CMK (cell line): ENCODE measurements around the gene TACR2.
A peak's percentile ranks its signal among the peaks of the same experiment; 100 is the strongest.
"Not testable (repeated sequence)": the region's sequence is repeated elsewhere in the genome, so short reads cannot be mapped to it uniquely, and the experiment has no call there.

Source experiments
- DNase-seq: peaks from one replicate; pipeline ENCODE4 v3.0.0-alpha.2; 2010; ENCODE audit warnings: low read depth

The TACR2 gene

DNA sequence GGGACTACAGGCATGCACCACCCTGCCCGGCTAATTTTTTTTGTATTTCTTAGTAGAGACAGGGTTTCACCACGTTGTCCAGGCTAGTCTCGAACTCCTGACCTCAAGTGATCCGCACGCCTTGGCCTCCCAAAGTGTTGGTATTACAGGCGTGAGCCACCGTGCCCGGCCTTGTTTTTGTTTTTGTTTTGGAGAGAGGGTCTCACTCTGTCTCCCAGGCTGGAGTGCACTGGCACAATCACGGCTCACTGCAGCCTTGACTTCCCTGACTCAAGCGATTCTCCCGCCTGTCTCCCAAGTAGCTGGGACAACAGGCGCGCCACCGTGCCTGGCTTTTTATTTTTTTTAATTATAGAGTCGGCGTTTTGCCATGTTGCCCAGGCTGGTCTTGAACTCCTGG, 33.7 kb upstream of the TACR2 start:
- not testable (repeated sequence) for DNase-seq

GRCh38 chr10:69449841-69450240, 33.1 kb upstream of the TACR2 start:
- peak; percentile 68 for DNase-seq

DNA sequence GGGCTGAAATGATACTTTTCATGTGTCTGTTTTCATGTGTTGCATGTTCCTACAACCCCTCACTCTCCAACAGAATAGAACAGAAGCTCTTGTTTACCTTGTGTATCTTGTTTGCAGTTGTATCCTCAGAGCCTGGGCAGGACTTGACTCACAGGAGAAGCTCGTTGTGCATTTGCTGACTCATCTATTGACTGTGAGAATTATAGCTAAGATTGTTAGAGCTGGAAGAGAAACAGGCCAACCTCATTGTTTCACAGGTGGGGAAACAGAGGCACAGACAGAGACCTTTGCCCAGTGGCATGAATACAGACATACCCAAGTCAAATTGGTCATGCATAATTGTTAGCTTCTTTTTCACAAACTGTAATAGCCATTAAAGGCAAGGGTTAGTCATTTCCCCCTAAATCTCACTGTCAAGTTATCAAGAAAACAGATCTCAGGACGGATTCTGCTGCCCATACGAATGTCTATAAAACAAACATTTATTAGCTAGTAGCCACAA, 30.0 kb upstream of the TACR2 start:
- no peak for DNase-seq

- DNase-seq, result no peak
Observed at GRCh38 chr10:69446229-69446628, 29.5 kb upstream of the TACR2 start.

DNA sequence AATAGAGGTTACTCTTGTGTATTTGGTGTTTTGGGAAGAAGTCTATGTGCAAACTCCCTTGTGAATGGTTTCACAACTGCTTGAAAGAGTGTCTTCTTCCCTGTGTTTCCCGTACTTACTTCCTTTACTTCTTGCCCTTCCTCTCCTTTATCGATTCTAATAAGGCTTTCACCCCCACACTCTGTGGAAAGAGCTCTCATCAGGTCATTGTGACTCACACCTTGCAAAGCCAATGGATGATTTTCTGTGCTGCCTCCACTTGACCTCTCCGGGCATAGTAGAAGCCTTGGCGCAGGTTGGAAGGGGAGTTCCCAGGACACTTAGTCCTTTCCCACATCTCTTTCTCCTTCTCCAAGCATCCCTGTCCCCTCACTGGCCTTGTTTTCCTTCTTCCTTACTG, 28.3 kb upstream of the TACR2 start:
- no peak for DNase-seq

DNA sequence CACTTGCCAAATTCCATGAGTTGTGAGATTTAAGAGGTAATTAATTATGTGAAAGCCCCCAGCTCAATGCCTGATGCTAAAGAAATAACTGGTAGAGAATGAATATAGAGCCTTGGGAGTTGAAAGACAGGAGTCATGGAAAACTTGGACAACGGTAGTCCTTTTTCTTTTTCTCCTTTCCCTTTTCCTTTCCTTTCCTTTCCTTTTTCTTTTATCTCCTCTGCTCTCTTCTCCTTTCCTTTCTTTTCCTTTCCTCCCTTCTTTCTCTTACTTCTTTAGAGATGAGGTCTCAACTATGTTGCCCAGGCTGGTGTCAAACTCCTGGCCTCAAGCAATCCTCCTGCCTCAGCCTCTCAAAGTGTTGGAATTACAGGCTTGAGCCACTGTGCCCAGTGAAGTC, 26.6 kb upstream of the TACR2 start:
- DNase-seq, result no peak

DNA sequence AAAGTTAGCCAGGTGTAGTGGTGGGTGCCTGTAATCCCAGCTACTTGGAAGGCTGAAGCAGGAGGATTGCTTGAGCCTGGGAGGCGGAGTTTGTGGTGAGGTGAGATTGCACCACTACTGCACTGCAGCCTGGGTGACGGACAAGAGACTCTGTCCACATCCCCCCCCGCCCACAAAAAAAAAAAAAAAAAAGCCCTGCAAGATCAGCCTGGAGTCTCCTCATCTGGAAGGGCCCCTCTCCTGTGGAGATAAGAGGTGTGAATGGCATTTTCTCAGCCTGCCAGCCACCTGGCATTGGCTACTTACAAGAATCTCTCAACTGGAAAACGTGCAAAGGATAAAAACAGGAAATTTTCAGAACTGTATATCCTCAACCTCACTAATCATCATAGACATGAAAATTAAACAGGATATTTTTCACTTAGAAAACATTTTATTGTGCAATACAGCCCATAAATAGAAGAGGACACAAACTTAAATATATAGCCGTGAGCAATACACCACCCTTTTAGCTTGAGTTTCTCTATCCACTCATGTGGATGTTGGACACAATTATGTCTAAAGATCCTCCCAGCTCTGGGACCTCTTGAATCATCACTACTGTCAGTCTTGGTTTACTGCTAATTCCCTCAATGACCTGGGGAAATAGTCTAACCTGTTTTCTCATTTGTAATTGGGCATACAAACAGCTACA, 23.2 kb upstream of the TACR2 start:
- no peak for DNase-seq

DNA sequence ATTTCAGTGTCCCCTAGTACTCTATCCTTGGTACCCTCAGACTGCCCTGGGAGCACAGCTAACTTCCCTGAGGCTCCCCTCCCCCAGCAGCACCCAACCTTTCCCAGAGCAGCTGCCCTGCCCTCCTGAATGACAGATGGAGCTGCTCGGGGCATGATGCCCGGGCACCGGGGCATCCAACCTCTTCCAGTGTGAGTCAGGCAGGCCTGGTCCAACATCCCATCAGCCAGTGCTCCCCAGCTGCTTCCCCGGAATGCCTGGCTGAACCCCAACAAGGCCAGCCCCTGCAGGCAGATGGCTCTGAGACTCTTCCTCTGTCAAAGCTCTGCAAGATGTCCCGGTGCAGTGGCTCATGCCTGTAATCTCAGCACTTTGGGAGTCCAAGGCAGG, 22.6 kb upstream of the TACR2 start:
- DNase-seq, result no peak

GRCh38 chr10:69438536-69439349, 22.0 kb upstream of the TACR2 start:
- no peak for DNase-seq

DNA sequence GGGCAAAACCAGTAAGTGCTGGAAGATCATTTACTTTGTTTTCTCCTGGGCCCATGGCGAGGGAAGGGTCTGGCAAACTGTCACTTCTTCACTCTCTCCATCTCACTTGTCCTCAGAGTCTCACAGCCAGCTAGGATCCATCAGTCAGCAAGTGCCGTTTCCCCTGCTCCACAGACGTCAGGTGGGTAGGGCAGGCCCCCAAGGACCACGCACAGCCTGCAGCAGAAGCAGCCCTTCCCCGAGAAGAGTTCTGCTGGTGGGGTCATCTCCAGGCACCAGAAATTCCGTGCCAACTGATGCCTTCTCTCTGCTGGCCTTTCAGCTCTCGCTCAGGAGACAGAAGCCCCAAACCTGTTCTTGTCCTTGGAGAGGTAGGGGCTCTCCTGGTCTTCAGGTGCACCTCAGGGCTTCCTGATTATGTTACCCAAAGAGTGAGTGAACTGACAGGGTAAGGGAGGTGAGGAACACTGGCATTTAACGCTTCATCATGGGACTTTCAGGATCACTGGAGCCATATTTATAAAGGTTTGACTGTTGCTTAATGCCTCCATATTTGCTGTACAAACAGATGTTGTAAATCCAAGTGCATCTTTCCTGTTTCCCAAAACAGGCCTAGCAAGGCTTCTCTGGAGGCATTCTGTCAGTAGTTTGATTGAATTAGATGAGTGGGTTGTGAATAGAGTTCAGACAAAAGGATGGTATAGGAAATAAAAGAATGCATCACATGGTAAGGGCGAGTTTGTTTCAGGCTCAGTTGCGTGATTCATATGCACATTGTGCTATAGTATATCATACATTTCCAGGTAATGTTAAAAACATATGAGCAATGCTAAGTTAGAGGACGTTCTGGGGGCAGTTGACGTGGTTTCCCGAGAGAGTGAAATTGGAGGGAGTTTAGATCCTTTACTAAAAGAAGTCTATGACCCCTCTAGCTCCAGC, 20.9 kb upstream of the TACR2 start:
- no peak for DNase-seq

- DNase-seq, result no peak
Observed at GRCh38 chr10:69435966-69436520, 19.3 kb upstream of the TACR2 start.

- DNase-seq, result no peak
Observed at GRCh38 chr10:69434926-69435325, 18.2 kb upstream of the TACR2 start.

DNA sequence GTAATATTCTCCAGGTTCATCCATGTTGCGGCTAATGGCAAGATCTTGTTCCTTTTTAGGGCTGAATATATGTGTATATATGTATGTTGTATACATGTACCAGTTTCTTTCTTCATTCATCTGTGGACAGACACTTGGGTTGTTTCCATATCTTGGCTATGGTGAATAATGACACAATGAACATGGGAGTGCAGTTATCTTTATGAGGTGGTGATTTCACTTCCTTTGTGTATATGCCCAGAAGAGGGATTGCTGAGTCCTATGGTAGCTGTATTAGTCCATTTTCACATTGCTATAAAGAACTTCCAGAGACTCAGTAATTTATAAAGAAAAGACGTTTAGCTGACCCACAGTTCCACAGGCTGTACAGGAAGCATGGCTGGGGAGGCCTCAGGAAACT, 17.5 kb upstream of the TACR2 start:
- no peak for DNase-seq

DNA sequence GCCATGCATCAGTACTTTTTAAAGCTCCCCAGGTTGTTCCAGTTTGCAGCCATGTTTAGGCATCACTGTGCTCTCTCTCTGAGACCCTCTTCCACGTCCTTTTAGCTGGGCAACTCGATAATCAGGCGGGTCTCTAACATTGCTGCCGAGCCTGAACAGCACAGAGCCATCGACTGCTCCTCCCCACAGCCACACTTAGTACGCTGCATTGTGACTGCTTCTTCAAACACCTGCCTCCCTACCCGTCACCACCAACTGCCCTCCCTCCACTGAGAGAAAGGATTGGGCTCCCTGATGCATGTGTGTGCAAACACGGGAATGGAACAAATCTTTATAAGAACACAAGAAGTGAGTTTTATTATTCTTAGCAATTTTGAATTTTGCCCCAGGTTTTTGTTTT, 11.4 kb upstream of the TACR2 start:
- no peak for DNase-seq

DNA sequence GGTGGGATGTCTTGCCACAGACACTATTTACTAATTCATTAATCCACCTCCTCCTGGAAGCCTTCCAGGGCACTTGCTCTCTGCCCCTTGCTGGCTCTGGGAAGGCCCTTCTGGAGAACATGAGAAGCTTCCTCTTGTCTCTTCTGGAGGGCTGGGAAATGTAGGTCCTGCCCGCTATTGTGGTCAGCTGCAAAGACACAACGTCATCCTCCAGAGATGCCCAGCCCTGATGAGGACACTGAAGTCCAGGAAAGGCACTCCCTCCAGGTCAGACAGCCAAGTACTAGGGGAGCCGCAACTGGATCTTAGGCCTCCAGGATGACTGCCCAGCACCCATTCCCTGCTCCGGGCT, 9.6 kb upstream of the TACR2 start:
- no peak for DNase-seq

- DNase-seq, result no peak
Observed at GRCh38 chr10:69425511-69426298, 9.0 kb upstream of the TACR2 start.

GRCh38 chr10:69425041-69425440, 8.3 kb upstream of the TACR2 start:
- DNase-seq, result no peak

DNA sequence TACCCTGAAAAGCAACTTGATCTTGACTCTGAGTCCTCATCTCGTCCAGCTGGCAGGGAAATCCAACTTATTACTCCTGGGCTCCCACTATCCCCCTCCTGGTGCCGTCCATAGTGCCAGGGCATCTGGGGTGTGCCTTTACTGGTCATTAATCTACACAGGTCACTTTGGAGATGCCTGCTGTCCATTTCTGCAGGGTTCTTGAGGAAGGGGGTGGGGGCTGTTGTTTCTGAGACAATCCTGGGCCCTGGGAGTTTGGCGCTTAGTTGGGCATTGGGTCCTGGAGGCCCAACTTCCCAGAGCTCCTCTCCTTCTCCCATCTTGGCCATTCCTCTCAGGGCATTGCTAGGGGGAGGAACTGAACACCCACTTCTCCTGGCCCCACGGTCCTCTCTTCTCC, 6.0 kb upstream of the TACR2 start:
- no peak for DNase-seq

- no peak for DNase-seq
Observed at GRCh38 chr10:69421611-69422308, 5.0 kb upstream of the TACR2 start.

- no peak for DNase-seq
Observed at GRCh38 chr10:69419744-69420126, 3.0 kb upstream of the TACR2 start.
